HepG2 (cell line): ENCODE data around the gene COL2A1. TPM values are rescaled to one million over a fixed set of nuclear protein-coding genes. Genes with fewer than 3 reads are reported as not detected.
A peak's percentile ranks its signal among the peaks of the same experiment; 100 is the strongest.

ENCODE experiments used
- ATAC-seq: fragments of 200-7000 bp; cut with Tn5 transposase; 3 replicates; pipeline ENCODE4 v1.9.1; 2020; ENCODE audit warnings: mild to moderate bottlenecking, moderate library complexity
- BruUV-seq: library from RNA; stranded (reverse); fragments of 400-500 nt; replicated peaks from 2 replicates; lab custom pipeline; 2021; lab: Mats Ljungman, UMichigan
- CTCF ChIA-PET: fragments of 300-600 bp; formaldehyde crosslinking; extraction: SDS; loops from one replicate; lab custom pipeline; 2021; ENCODE audit warnings: low total read pairs, inconsistent platforms, low intra/inter-chr PET ratio; lab: Yijun Ruan, JAX
- POLR2A ChIA-PET: fragments of 350-600 bp; sonication (Branson Sonifier 250); formaldehyde crosslinking; loops from one replicate; lab custom pipeline; 2020; ENCODE audit warnings: antibody characterized with exemption, inconsistent platforms; lab: Yijun Ruan, JAX
- DNase-seq: peaks from one replicate; pipeline ENCODE4 v3.0.0-alpha.2; 2015; ENCODE audit warnings: low spot score
- FAIRE-seq: peaks from 3 replicates; lab custom pipeline; 2011; peaks lifted over from hg19 to GRCh38; lab: Jason Lieb, UNC
- H2AFZ ChIP-seq: one replicate; pipeline ENCODE4 v1.6.1; 2011; ENCODE audit warnings: low read length, inconsistent platforms
- H3K27ac ChIP-seq: fragments of 300-600 bp; 3 replicates; pipeline ENCODE4 v1.8.0; 2011; ENCODE audit warnings: mixed run types, mild to moderate bottlenecking, mixed read lengths, low read length, inconsistent platforms; ENCODE audit not compliant: insufficient read depth; ENCODE audit errors: extremely low read length
- H3K27me3 ChIP-seq, 2 experiments: fragments of 200-600 bp in 1 of 2; 2 replicates in 1 of 2; 3 replicates in 1 of 2; pipeline versions ENCODE4 v1.6.0 to v1.8.0; 2011; ENCODE audit warnings: low read length in 2 of 2, mild to moderate bottlenecking in 2 of 2, moderate library complexity in 2 of 2, inconsistent platforms in 1 of 2; ENCODE audit not compliant: insufficient read depth in 2 of 2, control insufficient read depth in 1 of 2
- H3K36me3 ChIP-seq, 2 experiments: fragments of 200-600 bp in 1 of 2; replicated peaks in 1 of 2; 2 replicates in 1 of 2; 3 replicates in 1 of 2; pipeline versions ENCODE4 v1.5.1 to v1.8.0; 2011; ENCODE audit warnings: low read length in 2 of 2, inconsistent platforms in 1 of 2; ENCODE audit not compliant: insufficient read depth in 2 of 2, control insufficient read depth in 1 of 2
- H3K4me1 ChIP-seq: 2 replicates; pipeline ENCODE4 v1.5.1; 2012; ENCODE audit warnings: low read length, inconsistent platforms; ENCODE audit not compliant: insufficient read depth
- H3K4me2 ChIP-seq: 2 replicates; pipeline ENCODE4 v1.6.0; 2011; ENCODE audit warnings: low read depth, low read length, inconsistent platforms
- H3K4me3 ChIP-seq, 3 experiments: fragments of 200-600 bp in 1 of 3; sonication (generic), shearing (Covaris generic) in 1 of 3; replicated peaks in 1 of 3; 2 replicates each; pipeline ENCODE4 v1.5.1; 2011 to 2016; ENCODE audit warnings: low read length in 3 of 3, inconsistent platforms in 2 of 3, low read depth in 2 of 3, mild to moderate bottlenecking in 2 of 3, control low read depth in 1 of 3, mixed read lengths in 1 of 3; ENCODE audit not compliant: insufficient read depth in 1 of 3
- H3K79me2 ChIP-seq: one replicate; pipeline ENCODE4 v1.6.1; 2011; ENCODE audit warnings: low read length, inconsistent platforms; ENCODE audit not compliant: insufficient read depth
- H3K9ac ChIP-seq: 2 replicates; pipeline ENCODE4 v1.6.0; 2011; ENCODE audit warnings: mild to moderate bottlenecking, low read depth, low read length, inconsistent platforms; ENCODE audit not compliant: insufficient read depth
- H3K9me3 ChIP-seq: 2 replicates; pipeline ENCODE4 v1.5.1; 2012; ENCODE audit warnings: mild to moderate bottlenecking, low read length
- H4K20me1 ChIP-seq: 2 replicates; pipeline ENCODE4 v1.6.0; 2011; ENCODE audit warnings: inconsistent platforms, mild to moderate bottlenecking, low read length, moderate library complexity; ENCODE audit not compliant: insufficient read depth
- DMTF1 ChIP-seq: sonication (generic); formaldehyde crosslinking; IDR thresholded peaks from 2 replicates; pipeline ENCODE4 v1.4.0; 2020; ENCODE audit warnings: mild to moderate bottlenecking, missing genetic modification reagents
- GPBP1L1 ChIP-seq: sonication (generic); formaldehyde crosslinking; IDR thresholded peaks from 2 replicates; pipeline ENCODE4 v1.5.0; 2020; ENCODE audit warnings: mild to moderate bottlenecking, missing genetic modification reagents
- NFE2 ChIP-seq: sonication (generic); formaldehyde crosslinking; IDR thresholded peaks from 2 replicates; pipeline ENCODE4 v1.4.0; 2020; ENCODE audit warnings: missing genetic modification reagents
- NKX3-1 ChIP-seq: sonication (generic); formaldehyde crosslinking; IDR thresholded peaks from 2 replicates; pipeline ENCODE4 v1.5.0; 2020; ENCODE audit warnings: missing genetic modification reagents
- NR1H2 ChIP-seq: sonication (generic); formaldehyde crosslinking; IDR thresholded peaks from 2 replicates; pipeline ENCODE4 v1.8.1; 2022; ENCODE audit warnings: low read depth, missing genetic modification reagents, borderline replicate concordance
- PCBP1 ChIP-seq: fragments of 200-400 bp; formaldehyde crosslinking; IDR thresholded peaks from 2 replicates; pipeline ENCODE4 v1.6.1; 2017; ENCODE audit warnings: mild to moderate bottlenecking, low read depth, low read length, borderline replicate concordance
- TRIM24 ChIP-seq: sonication (generic); formaldehyde crosslinking; IDR thresholded peaks from 2 replicates; pipeline ENCODE4 v1.8.0; 2022; ENCODE audit warnings: mild to moderate bottlenecking, missing genetic modification reagents
- ZNF264 ChIP-seq: sonication (generic); formaldehyde crosslinking; IDR thresholded peaks from 2 replicates; pipeline ENCODE4 v1.4.0; 2020; ENCODE audit warnings: missing genetic modification reagents
- ZNF33B ChIP-seq: sonication (generic); formaldehyde crosslinking; IDR thresholded peaks from 2 replicates; pipeline ENCODE4 v1.5.1; 2020; ENCODE audit warnings: mild to moderate bottlenecking, missing genetic modification reagents
- ZNF704 ChIP-seq: sonication (generic); formaldehyde crosslinking; IDR thresholded peaks from 2 replicates; pipeline ENCODE4 v1.8.1; 2023; ENCODE audit warnings: mild to moderate bottlenecking, inconsistent platforms, moderate library complexity, missing genetic modification reagents, borderline replicate concordance
- ZNF780A ChIP-seq: sonication (generic); formaldehyde crosslinking; IDR thresholded peaks from 2 replicates; pipeline ENCODE4 v1.8.0; 2022; ENCODE audit warnings: mild to moderate bottlenecking, missing genetic modification reagents, moderate library complexity
- ZNF841 ChIP-seq: sonication (generic); formaldehyde crosslinking; IDR thresholded peaks from 2 replicates; pipeline ENCODE4 v1.8.1; 2023; ENCODE audit warnings: missing genetic modification reagents, borderline replicate concordance
- WGBS: methylation state at CpG from one replicate; pipeline ENCODE4 v1.1.6; 2017; ENCODE audit warnings: low lambda C conversion rate; 5-methylcytosine and 5-hydroxymethylcytosine counted together
- in situ Hi-C: cut with HindIII; loops from 2 replicates; pipeline ENCODE4 v1.10.0; 2017; ENCODE audit warnings: low pct_unique_long_range_greater_than_20kb; ENCODE audit not compliant: extremely low pct_ligation_motif_present
- intact Hi-C: fragments of 100-400 bp; cut with micrococcal nuclease; formaldehyde crosslinking; loops from one replicate; pipeline ENCODE4 v1.10.0; 2022; ENCODE audit not compliant: unreplicated experiment
- polyA plus RNA-seq, 8 experiments: library from polyadenylated mRNA; depleted of rRNA in 3 of 8; stranded (reverse) in 7 of 8; unstranded in 1 of 8; fragments of >200 nt; fragmentation: Illumina TruSeq in 4 of 8; extraction: Trizol in 4 of 8; gene quantifications; 2 replicates each; pipeline versions ENCODE4 v1.2.1 to v1.2.3, GENCODE V29; 2011 to 2016; ENCODE audit warnings: low read depth in 4 of 8, missing spikeins in 1 of 8, mixed read lengths in 1 of 8; ENCODE audit not compliant: insufficient read depth in 1 of 8
- total RNA-seq, 5 experiments: library from RNA; depleted of rRNA; stranded (reverse); fragments of >200 nt; fragmentation: Illumina TruSeq; extraction: Trizol; gene quantifications; 2 replicates each; pipeline ENCODE4 v1.2.3, GENCODE V29; 2016; ENCODE audit warnings: low read depth in 1 of 5

Gene COL2A1
- total and polyA plus RNA-seq, 2 of the 13 experiments (the other 11 are each of a cell fraction or from before 2014, with no cell fraction given): 7.4 to 38.3 TPM

- peaks cover 0 to 3% of the 10 kb centered on the region in 2 experiments; a peak in 1 of 5 replicates for H3K27me3 ChIP-seq
- H3K36me3 ChIP-seq: no peaks in the 10 kb centered on the region
- no peak overlapping the region for H3K4me2 ChIP-seq
- no peaks in the 10 kb centered on the region for H3K79me2 ChIP-seq
- peaks cover 60% of the 10 kb centered on the region for H3K4me1 ChIP-seq
- no peak for DNase-seq
- ATAC-seq: no peak
- no peak overlapping the region for H3K4me3 ChIP-seq
- no TSS peak for BruUV-seq
- in situ Hi-C loops: no loop called here
- H3K9me3 ChIP-seq: no peaks in the 10 kb centered on the region
- H4K20me1 ChIP-seq: no peaks in the 10 kb centered on the region
- H3K27ac ChIP-seq: no peak overlapping the region
- intact Hi-C loops: loop anchor here (10.0 kb wide), 1 partner anchor 128 kb away; the partner anchor contains the start of gene VDR
- H2AFZ ChIP-seq: no peak overlapping the region
- no peak for TF ChIP-seq ZNF780A (CRISPR knock-in tag)
- no peak for TF ChIP-seq TRIM24 (CRISPR knock-in tag)
- FAIRE-seq: no peak
- no peak overlapping the region for H3K9ac ChIP-seq
- ChIA-PET POLR2A (no interaction called here), CTCF (no interaction called here)
- 85% methylated on average over 1 of the region's 1 CpG for whole genome bisulfite sequencing
Observed at GRCh38 chr12:48032597-48032996, 28.3 kb upstream of the COL2A1 start.

- Histone ChIP-seq H3K9me3 (no peaks in the 10 kb centered on the region), H2AFZ (no peak overlapping the region), H3K9ac (no peak overlapping the region), H3K4me1 (peaks cover 63% of the 10 kb centered on the region), H4K20me1 (no peaks in the 10 kb centered on the region), H3K4me2 (no peak overlapping the region), H3K4me3 (no peak overlapping the region), H3K79me2 (no peaks in the 10 kb centered on the region), H3K36me3 (no peaks in the 10 kb centered on the region), H3K27ac (no peak overlapping the region), H3K27me3 (peaks cover 2 to 7% of the 10 kb centered on the region in 2 experiments; a peak in 1 of 5 replicates)
- intact Hi-C loops: loop anchor here (10.0 kb wide), 1 partner anchor 127 kb away; the partner anchor contains the start of gene VDR
- no peak for FAIRE-seq
- in situ Hi-C loops: no loop called here
- CTCF ChIA-PET: no interaction called here
- POLR2A ChIA-PET: no interaction called here
- 52% methylated on average over 10 of the region's 12 CpGs for WGBS
- ATAC-seq: peak; percentile 18; the same call in 1 of the 3 replicates
- BruUV-seq: no TSS peak
- TF ChIP-seq NR1H2 (CRISPR knock-in tag) (no peak), PCBP1 (no peak), NKX3-1 (CRISPR knock-in tag) (no peak), ZNF264 (CRISPR knock-in tag) (no peak), ZNF841 (CRISPR knock-in tag) (no peak), GPBP1L1 (CRISPR knock-in tag) (no peak), NFE2 (CRISPR knock-in tag) (no peak), ZNF704 (CRISPR knock-in tag) (no peak), ZNF33B (CRISPR knock-in tag) (no peak), DMTF1 (CRISPR knock-in tag) (no peak)
- DNase-seq: no peak
Observed at GRCh38 chr12:48031135-48031960, 27.1 kb upstream of the COL2A1 start.
